K562 (cell line): ENCODE data around the gene ZNF557. TPM values are rescaled to one million over a fixed set of nuclear protein-coding genes. Genes with fewer than 3 reads are reported as not detected.

ENCODE experiments used
- ATAC-seq: fragments of 200-7000 bp; cut with Tn5 transposase; 3 replicates; pipeline ENCODE4 v1.9.1; 2020; ENCODE audit warnings: moderate library complexity
- BruUV-seq: library from RNA; stranded (reverse); fragments of 400-500 nt; replicated peaks from 2 replicates; lab custom pipeline; 2021; lab: Mats Ljungman, UMichigan
- CTCF ChIA-PET: fragments of 300-600 bp; formaldehyde crosslinking; extraction: SDS; loops from one replicate; lab custom pipeline; 2021; ENCODE audit warnings: low intra/inter-chr PET ratio; lab: Yijun Ruan, JAX
- POLR2A ChIA-PET: fragments of 300-600, 350-650 bp; sonication (Branson Sonifier 250); formaldehyde crosslinking; extraction: SDS; loops from one replicate; lab custom pipeline; 2021; ENCODE audit warnings: antibody characterized with exemption, inconsistent platforms; lab: Yijun Ruan, JAX
- DNase-seq, 4 experiments: peaks; one replicate each; pipeline versions ENCODE4 v3.0.0 to v3.0.0-alpha.2; 2011 to 2018; ENCODE audit warnings: low spot score in 3 of 4, mixed read lengths in 3 of 4; ENCODE audit errors: extremely low read depth in 1 of 4
- FAIRE-seq: peaks from 2 replicates; lab custom pipeline; 2011; peaks lifted over from hg19 to GRCh38; lab: Jason Lieb, UNC
- H2AFZ ChIP-seq: 2 replicates; pipeline ENCODE4 v1.6.0; 2011; ENCODE audit warnings: low read depth, low read length, control low read depth, inconsistent platforms
- H3K27ac ChIP-seq: fragments of 200-600 bp; 3 replicates; pipeline ENCODE4 v1.8.0; 2011; ENCODE audit warnings: low read depth, mild to moderate bottlenecking, control low read depth, inconsistent platforms, low read length, moderate library complexity, mixed read lengths; ENCODE audit errors: extremely low read depth
- H3K27me3 ChIP-seq, 2 experiments: fragments of 300-600 bp in 1 of 2; 2 replicates in 1 of 2; 3 replicates in 1 of 2; pipeline versions ENCODE4 v1.6.0 to v1.8.0; 2011; ENCODE audit warnings: inconsistent platforms in 2 of 2, low read length in 2 of 2, mild to moderate bottlenecking in 1 of 2, mixed read lengths in 1 of 2, moderate library complexity in 1 of 2; ENCODE audit not compliant: control insufficient read depth in 2 of 2, insufficient read depth in 2 of 2
- H3K36me3 ChIP-seq: fragments of 300-600 bp; 3 replicates; pipeline ENCODE4 v1.8.0; 2011; ENCODE audit warnings: mild to moderate bottlenecking, low read length, inconsistent platforms; ENCODE audit not compliant: control insufficient read depth, insufficient read depth
- H3K4me1 ChIP-seq, 2 experiments: fragments of 200-600 bp in 1 of 2; replicated peaks in 1 of 2; 2 replicates in 1 of 2; 3 replicates in 1 of 2; pipeline versions ENCODE4 v1.5.1 to v1.8.0; 2011; ENCODE audit warnings: inconsistent platforms in 2 of 2, low read length in 2 of 2, mild to moderate bottlenecking in 1 of 2, mixed read lengths in 1 of 2, moderate library complexity in 1 of 2; ENCODE audit not compliant: control insufficient read depth in 2 of 2, insufficient read depth in 2 of 2
- H3K4me2 ChIP-seq: 2 replicates; pipeline ENCODE4 v1.6.1; 2011; ENCODE audit warnings: low read length, control low read depth, inconsistent platforms, mixed read lengths; ENCODE audit not compliant: insufficient read depth
- H3K4me3 ChIP-seq: fragments of 200-600 bp; sonication (generic), shearing (Covaris generic); 2 replicates; pipeline ENCODE4 v1.5.1; 2016; ENCODE audit warnings: control low read depth, inconsistent platforms
- H3K79me2 ChIP-seq: fragments of 200-600 bp; 3 replicates; pipeline ENCODE4 v1.8.0; 2011; ENCODE audit warnings: low read length, inconsistent platforms; ENCODE audit not compliant: control insufficient read depth, insufficient read depth
- H3K9ac ChIP-seq, 2 experiments: 2 replicates each; pipeline versions ENCODE4 v1.6.0 to v1.6.1; 2011; ENCODE audit warnings: low read depth in 2 of 2, low read length in 2 of 2, control low read depth in 1 of 2, inconsistent platforms in 1 of 2, mild to moderate bottlenecking in 1 of 2, mixed read lengths in 1 of 2; ENCODE audit not compliant: insufficient read depth in 1 of 2
- H3K9me1 ChIP-seq: one replicate; pipeline ENCODE4 v1.6.0; 2011; ENCODE audit warnings: inconsistent platforms, mild to moderate bottlenecking, low read length, moderate library complexity; ENCODE audit not compliant: control insufficient read depth, insufficient read depth
- H3K9me3 ChIP-seq: replicated peaks from 2 replicates; pipeline ENCODE4 v1.5.1; 2011; ENCODE audit warnings: low read depth, low read length, inconsistent platforms; ENCODE audit not compliant: control insufficient read depth, insufficient read depth
- H4K20me1 ChIP-seq: replicated peaks from 2 replicates; pipeline ENCODE4 v1.6.1; 2011; ENCODE audit warnings: low read length, inconsistent platforms, mixed read lengths; ENCODE audit not compliant: control insufficient read depth, insufficient read depth
- EGR1 ChIP-seq: fragments of 450-650 bp; conservative IDR thresholded peaks from 2 replicates; pipeline ENCODE4 v1.6.1; 2017; ENCODE audit warnings: mild to moderate bottlenecking
- HDAC6 ChIP-seq: IDR thresholded peaks from 2 replicates; pipeline ENCODE4 v1.6.1; 2012; ENCODE audit warnings: low read depth, mild to moderate bottlenecking, control low read depth, inconsistent platforms, low read length, moderate library complexity
- ILF3 ChIP-seq: fragments of 450-650 bp; IDR thresholded peaks from 2 replicates; pipeline ENCODE4 v1.6.1; 2018; ENCODE audit warnings: antibody characterized with exemption, mild to moderate bottlenecking, moderate library complexity, borderline replicate concordance
- KLF6 ChIP-seq: fragments of 250-450 bp; sonication (Bioruptor Pico); IDR thresholded peaks from 2 replicates; pipeline ENCODE4 v1.4.0; 2020; ENCODE audit warnings: mild to moderate bottlenecking, moderate library complexity, borderline replicate concordance
- NFATC3 ChIP-seq: fragments of 450-650 bp; IDR thresholded peaks from 2 replicates; pipeline ENCODE4 v1.6.1; 2017; ENCODE audit warnings: mild to moderate bottlenecking
- NFIX ChIP-seq: fragments of 250-450 bp; sonication (Bioruptor Pico); IDR thresholded peaks from 2 replicates; pipeline ENCODE4 v1.4.0; 2020; ENCODE audit warnings: low read depth, mild to moderate bottlenecking, moderate library complexity
- TRIM28 ChIP-seq: fragments of 450-650 bp; IDR thresholded peaks from 2 replicates; pipeline ENCODE4 v1.6.1; 2017
- ZC3H8 ChIP-seq: fragments of 450-650 bp; IDR thresholded peaks from 2 replicates; pipeline ENCODE4 v1.6.1; 2017
- ZNF174 ChIP-seq: fragments of 250-450 bp; sonication (Bioruptor Pico); IDR thresholded peaks from 2 replicates; pipeline ENCODE4 v1.4.0; 2020; ENCODE audit warnings: mild to moderate bottlenecking
- ZNF780A ChIP-seq: fragments of 250-450 bp; sonication (Bioruptor Pico); IDR thresholded peaks from 2 replicates; pipeline ENCODE4 v1.5.0; 2021; ENCODE audit warnings: mild to moderate bottlenecking
- WGBS: fragments of 100-300 bp; shearing (Covaris generic); methylation state at CpG from one replicate; pipeline ENCODE4 v1.1.6; 2016; ENCODE audit warnings: low coverage, mixed read lengths; ENCODE audit not compliant: insufficient coverage; ENCODE audit errors: missing lambda C conversion rate; 5-methylcytosine and 5-hydroxymethylcytosine counted together
- in situ Hi-C: fragments of 300-500 bp; cut with MboI; formaldehyde crosslinking; loops from 4 replicates; pipeline ENCODE4 v1.15.0; 2018; ENCODE audit warnings: inconsistent platforms, mixed read lengths
- intact Hi-C: fragments of 100-400 bp; cut with micrococcal nuclease; formaldehyde crosslinking; loops from 2 replicates; pipeline ENCODE4 v1.14.2; 2022
- polyA plus RNA-seq, 8 experiments: library from polyadenylated mRNA; depleted of rRNA in 4 of 8; stranded (reverse) in 5 of 8; unstranded in 3 of 8; fragments of >200 nt; fragmentation: Nextera tagmentation in 2 of 8; fragmentation: Illumina TruSeq in 1 of 8; extraction: Ambion mirVana in 2 of 8; extraction: Trizol in 1 of 8; gene quantifications; 2 replicates each; pipeline versions ENCODE4 v1.2.1 to v1.2.3, GENCODE V29; 2011 to 2014; ENCODE audit warnings: inconsistent platforms in 1 of 8, missing spikeins in 1 of 8
- total RNA-seq, 7 experiments: library from RNA; depleted of rRNA in 6 of 7; stranded (reverse); fragments of >200 nt in 6 of 7; fragmentation: Illumina TruSeq in 2 of 7; extraction: Trizol in 2 of 7; gene quantifications; 2 replicates each; pipeline versions ENCODE4 v1.2.1 to v1.2.3, GENCODE V29; 2011 to 2021; ENCODE audit warnings: low replicate concordance in 1 of 7

The ZNF557 gene
- total and polyA plus RNA-seq, 9 of the 15 experiments (the other 6 are each of a cell fraction or from before 2014, with no cell fraction given) = 2.2 to 6.6 (median 4.4) TPM

GRCh38 chr19:7072541-7072940 lies 3.0 kb downstream of the ZNF557 start:
- DNase-seq (no peak), FAIRE-seq (no peak), ATAC-seq (no peak)
- in situ Hi-C loops (no loop called here), intact Hi-C loops (no loop called here)
- Histone ChIP-seq H2AFZ (no peak overlapping the region), H3K4me1 (peaks cover 3 to 8% of the 10 kb centered on the region in 2 experiments; a peak in 2 of 5 replicates), H3K79me2 (peaks cover 13% of the 10 kb centered on the region), H3K9me3 (0 out of 2 replicates have a peak, but pooled peaks cover 3% of the 10 kb centered on the region), H3K27me3 (no peaks in the 10 kb centered on the region), H3K4me3 (no peak overlapping the region), H3K9ac (no peak overlapping the region), H3K27ac (no peak overlapping the region), H3K4me2 (no peak overlapping the region), H4K20me1 (no peaks in the 10 kb centered on the region), H3K9me1 (no peaks in the 10 kb centered on the region), H3K36me3 (peaks cover 59% of the 10 kb centered on the region)
- TF ChIP-seq ILF3 (no peak), HDAC6 (no peak), ZNF780A (CRISPR knock-in tag) (no peak), KLF6 (CRISPR knock-in tag) (no peak), EGR1 (no peak), NFIX (CRISPR knock-in tag) (no peak), NFATC3 (no peak), ZC3H8 (no peak), TRIM28 (no peak), ZNF174 (CRISPR knock-in tag) (no peak)
- BruUV-seq = no TSS peak
- ChIA-PET CTCF (no interaction called here), POLR2A (no interaction called here)
- 87% methylated on average over 6 of the region's 6 CpGs for WGBS
